NCI-H2029 treated with DMSO at 0.1 percent for 48 hours (cell line): ENCODE data around the gene ADGRB3.
"Not testable (repeated sequence)": the region's sequence is repeated elsewhere in the genome, so short reads cannot be mapped to it uniquely, and the experiment has no call there.

Experiments used
- DNase-seq: peaks from one replicate; lab custom pipeline; 2025; lab: John Stamatoyannopoulos, UW

The ADGRB3 gene

GRCh38 chr6:68741501-68742386 lies 106.7 kb downstream of the ADGRB3 start:
- no peak for DNase-seq

- DNase-seq, result no peak
These were observed 108.0 kb downstream of the ADGRB3 start for GRCh38 chr6:68743099-68743498.

DNA sequence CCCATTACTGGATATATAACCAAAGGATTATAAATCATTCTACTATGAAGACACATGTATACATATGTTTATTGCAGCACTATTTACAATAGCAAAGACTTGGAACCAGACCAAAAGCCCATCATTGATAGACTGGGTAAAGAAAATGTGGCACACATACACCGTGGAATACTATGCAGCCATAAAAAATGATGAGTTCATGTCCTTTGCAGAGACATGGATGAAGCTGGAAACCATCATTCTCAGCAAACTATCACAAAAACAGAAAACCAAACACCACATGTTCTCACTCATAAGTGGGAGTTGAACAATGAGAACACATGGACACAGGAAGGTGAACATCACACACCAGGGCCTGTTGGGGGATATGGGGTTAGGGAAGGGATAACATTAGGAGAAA lies 109.3 kb downstream of the ADGRB3 start:
- not testable (repeated sequence) for DNase-seq

DNA sequence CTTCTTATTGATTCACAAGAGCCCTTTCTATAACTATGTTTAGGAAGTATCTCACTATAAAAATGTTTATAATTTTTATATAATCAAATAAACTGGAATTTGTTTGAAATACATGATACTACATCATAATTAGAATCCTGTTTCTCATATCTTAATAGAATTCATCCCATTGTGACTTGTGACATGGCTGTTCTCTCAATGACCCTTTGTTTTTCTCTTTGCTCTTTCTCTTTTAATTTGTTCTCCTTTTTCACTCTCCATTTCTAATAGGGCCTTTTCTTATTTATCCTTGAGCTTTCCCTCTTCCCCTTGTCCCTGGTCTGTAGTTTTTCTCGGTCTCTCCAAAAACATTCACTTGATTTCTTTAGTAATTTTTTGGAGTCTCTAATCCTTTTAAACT lies 111.3 kb downstream of the ADGRB3 start:
- no peak for DNase-seq

DNA sequence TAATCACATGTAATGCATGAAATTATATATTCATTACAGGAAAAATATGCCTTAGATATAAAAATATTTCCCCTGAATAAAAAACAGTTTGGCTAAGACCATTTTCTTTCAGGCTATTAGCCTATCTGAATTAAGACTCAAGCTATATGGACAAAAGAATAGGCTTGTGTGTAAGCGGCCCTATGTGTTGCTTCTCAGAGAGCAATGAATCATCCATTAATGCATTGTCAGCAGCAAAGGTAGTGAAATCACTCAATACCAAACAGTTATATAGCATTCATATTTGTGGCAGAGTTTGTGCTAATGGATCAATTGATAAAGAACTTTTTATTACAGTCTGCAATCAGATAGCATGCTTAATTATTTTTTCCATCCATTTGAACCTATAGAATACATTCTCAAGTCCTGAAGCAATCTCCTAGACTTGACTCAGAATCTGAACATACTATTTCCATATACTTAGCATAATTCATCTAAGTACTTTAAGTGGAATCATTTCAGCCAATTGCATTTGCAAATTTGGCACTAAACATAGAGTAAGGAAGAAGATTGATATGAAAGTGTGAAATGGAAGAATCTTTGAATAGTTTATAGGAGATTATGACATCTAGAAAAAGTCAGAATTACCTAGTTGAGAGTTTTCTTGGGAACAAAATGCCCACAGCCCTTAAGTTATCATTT lies 112.2 kb downstream of the ADGRB3 start:
- DNase-seq, result no peak

DNA sequence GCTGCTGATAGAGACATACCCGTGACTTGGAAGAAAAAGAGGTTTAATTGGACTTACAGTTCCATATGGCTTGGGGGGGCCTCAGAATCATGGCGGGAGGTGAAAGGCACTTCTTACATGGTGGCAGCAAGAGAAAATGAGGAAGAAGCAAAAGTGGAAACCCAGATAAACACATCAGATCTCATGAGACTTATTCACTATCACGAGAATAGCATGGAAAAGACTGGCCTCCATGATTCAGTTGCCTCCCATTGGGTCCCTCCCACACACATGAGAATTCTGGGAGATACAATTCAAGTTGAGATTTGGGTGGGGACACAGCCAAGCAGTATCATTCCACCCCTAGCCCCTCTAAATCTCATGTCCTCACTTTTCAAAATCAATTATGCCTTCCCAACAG lies 112.8 kb downstream of the ADGRB3 start:
- DNase-seq, result not testable (repeated sequence)

- DNase-seq, result no peak
These were observed 119.7 kb downstream of the ADGRB3 start for GRCh38 chr6:68754681-68755213.

DNA sequence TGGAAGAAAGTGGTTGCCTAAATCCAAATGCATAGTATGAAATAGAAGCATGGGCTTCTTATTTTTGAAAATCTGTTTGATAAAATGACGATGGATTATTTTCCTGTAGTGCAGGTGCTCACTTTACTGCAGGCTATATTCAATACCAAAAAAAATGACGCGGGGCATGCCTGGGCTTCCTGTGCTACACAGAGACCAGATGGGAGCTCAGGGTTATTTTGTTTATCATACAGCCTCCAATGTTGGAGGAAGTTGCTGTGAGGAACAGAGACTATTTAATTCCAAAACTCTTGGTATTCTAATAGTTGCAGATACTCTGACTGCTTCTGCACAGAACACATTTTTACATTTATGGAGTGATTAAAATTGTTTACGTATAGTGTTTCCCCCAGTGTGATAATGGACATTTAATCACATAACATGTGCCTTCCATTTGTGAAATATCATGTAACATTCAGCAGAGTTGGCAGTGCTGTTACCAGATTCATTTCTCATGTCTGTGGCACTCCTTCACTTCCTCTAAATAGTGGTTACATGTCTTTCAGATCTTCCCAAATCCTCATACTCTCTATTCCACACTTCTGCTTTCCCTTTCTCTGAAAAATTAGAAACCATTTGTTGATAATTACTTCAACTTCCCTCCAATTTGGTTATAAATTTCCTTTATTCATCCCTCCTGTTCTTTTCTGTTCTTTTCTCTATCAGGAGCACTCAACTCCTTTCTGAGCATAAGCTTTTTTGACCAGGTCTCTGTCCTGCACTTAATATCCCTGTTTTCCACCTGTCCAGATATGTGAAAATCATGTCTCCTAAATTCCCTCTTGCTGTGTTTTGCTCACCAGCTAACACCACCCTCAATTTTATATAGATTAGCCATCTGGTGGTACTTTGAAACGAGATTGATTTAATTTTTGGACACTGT lies 121.6 kb downstream of the ADGRB3 start:
- DNase-seq, result no peak

- DNase-seq, result no peak
These were observed 122.7 kb downstream of the ADGRB3 start for GRCh38 chr6:68757821-68758220.

DNA sequence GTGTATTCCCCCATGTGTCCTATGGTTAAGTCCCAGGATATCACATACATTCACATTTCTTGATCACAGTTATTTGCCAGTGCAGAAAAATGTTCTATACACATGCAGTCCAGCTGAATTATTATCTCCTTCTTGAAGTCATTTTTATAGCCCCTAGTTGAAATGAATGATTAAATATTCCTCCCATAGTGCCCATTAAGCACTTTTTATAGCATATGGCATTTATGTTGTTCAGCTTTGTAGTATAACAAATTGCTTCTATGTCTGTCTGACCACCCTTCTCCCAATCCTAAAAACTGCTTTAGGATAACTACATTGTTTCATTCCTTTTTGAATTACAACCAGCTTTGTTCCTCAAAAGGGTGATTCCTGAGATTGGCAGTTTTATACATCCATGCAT lies 123.5 kb downstream of the ADGRB3 start:
- peak; percentile 68 for DNase-seq

- no peak for DNase-seq
These were observed 125.4 kb downstream of the ADGRB3 start for GRCh38 chr6:68760485-68760884.

GRCh38 chr6:68760941-68761676 lies 126.0 kb downstream of the ADGRB3 start:
- no peak for DNase-seq

DNA sequence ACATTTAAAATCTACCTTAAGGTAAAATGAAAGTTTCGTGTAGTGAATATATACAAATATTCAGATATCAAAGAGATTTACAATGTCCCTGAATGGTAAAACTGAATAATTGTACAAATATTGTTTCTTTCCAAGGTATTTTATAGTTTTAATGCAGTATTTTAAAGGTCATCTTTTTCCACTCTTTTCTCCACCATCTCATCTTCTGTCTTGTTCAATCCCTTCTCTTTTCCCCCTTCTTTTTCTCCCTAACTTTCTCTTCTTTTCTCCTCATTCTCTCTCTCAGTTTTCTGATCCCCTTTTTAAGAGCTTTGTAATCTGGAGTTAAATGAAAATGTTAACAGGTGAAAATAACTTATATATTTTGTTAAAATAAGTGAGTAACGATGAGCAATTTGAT lies 126.9 kb downstream of the ADGRB3 start:
- DNase-seq, result no peak

- no peak for DNase-seq
These were observed 136.3 kb downstream of the ADGRB3 start for GRCh38 chr6:68771426-68771825.

DNA sequence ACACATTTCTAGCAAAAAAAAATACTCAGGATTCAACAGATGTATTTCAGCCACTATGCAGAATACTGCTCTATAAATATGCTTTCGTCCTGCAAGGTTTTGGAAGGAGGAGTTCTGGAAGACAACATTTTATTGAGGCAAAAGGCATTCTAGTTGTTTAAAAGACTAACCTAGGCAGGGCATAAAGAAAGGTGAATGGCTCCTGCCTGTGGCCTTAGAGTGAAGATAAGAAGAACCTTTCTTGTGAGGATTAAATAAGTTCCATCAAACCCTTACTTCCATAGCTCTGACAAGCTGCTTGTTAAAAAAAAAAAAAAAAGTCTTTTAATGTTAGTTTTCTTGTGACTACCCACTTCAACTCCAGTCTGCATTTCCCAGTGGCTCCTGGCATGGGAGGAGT lies 139.8 kb downstream of the ADGRB3 start:
- DNase-seq, result no peak

DNA sequence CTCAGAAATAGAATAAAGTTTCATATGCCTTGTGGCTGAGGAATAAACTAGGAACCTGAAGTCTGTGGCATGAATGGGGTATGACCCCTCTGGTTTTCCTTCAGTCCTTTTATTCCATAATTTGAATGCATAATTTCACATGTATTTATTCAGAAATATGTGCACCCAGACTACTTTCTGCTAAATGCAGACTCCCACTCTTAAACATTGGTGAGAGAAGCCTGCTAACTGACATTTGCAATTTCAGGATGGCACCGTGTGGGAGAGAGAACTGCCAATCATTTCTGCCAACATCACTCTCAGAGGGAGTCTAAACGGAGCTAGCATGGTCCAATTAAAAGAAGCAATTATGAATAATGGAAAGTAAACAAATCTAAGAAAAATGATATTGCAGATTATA lies 141.3 kb downstream of the ADGRB3 start:
- DNase-seq, result no peak

- DNase-seq, result peak; percentile 87
These were observed 142.9 kb downstream of the ADGRB3 start for GRCh38 chr6:68777956-68778355.

GRCh38 chr6:68778356-68779020 lies 143.4 kb downstream of the ADGRB3 start:
- DNase-seq, result peak; percentile 67

GRCh38 chr6:68779366-68779765 lies 144.3 kb downstream of the ADGRB3 start:
- no peak for DNase-seq

DNA sequence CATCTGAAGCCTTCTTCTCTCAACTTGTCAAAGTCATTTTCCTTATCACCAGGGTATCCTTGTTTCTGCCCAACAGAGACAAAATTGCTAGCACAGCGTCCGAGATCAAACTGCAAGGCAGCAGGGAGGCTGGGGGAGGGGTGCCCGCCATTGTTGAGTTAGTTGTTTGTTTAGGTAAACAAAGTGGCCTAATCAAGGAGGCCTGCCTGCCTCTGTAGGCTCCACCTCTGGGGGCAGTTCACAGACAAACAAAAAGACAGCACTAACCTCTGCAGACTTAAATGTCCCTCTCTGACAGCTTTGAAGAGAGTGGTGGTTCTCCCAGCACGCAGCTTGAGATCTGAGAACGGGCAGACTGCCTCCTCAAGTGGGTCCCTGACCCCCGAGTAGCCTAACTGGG lies 155.0 kb downstream of the ADGRB3 start:
- DNase-seq, result not testable (repeated sequence)

GRCh38 chr6:68814976-68815375 lies 179.9 kb downstream of the ADGRB3 start:
- not testable (repeated sequence) for DNase-seq
